Activated CD8-positive, alpha-beta memory T cell treated with anti-CD3 and anti-CD28 coated beads for 1 hour (primary cell): ENCODE results near the gene TRAP1.

Source experiments
- DNase-seq, 2 donors: peaks; one replicate each; pipeline ENCODE4 v3.0.0-alpha.2; 2020; ENCODE audit warnings: low read depth in 1 of 2; ENCODE audit errors: extremely low read depth in 1 of 2

Gene TRAP1

DNA sequence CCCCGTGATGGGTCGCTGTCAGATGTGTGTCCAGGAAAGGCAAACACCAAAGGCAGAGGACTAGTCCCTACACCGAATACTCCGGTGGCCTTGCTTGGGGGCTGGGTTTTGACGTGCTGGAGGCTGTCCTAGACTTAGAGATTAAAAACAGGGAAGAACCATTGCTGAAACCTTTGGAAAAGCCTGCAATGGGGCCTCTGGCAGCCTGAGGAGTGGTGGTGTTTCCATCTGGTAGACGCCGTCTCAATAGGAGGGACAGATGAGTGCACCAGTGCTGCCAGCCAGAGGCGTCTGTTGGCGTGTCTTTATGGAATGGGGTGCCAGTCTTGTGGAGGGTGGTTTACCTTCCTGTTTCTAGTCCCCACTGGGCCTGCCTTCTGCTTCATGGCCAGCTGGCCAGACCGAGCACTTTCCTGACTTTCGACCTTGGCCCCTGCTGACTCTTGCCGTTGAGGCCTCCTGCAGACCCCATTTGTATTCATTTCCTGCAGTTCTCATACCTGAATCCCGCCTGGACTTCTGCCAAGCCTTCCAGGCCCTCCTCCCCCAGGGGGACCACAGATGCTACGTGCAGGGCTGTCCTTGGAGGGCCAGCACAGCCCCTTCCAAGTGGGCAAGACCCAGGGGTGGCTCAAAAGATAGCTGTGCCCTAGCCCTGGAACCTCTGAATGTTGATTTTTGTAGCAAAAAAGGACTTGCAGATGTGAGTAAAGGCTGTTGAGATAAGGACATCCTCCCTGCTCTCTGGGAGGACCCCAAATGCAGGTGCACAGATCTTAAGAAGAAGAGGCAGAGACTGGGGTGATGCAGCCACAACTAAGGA, 64.7 kb downstream of the TRAP1 start:
- DNase-seq = no peak

- no peak for DNase-seq
Observed at GRCh38 chr16:3651461-3652372, 65.6 kb downstream of the TRAP1 start.

DNA sequence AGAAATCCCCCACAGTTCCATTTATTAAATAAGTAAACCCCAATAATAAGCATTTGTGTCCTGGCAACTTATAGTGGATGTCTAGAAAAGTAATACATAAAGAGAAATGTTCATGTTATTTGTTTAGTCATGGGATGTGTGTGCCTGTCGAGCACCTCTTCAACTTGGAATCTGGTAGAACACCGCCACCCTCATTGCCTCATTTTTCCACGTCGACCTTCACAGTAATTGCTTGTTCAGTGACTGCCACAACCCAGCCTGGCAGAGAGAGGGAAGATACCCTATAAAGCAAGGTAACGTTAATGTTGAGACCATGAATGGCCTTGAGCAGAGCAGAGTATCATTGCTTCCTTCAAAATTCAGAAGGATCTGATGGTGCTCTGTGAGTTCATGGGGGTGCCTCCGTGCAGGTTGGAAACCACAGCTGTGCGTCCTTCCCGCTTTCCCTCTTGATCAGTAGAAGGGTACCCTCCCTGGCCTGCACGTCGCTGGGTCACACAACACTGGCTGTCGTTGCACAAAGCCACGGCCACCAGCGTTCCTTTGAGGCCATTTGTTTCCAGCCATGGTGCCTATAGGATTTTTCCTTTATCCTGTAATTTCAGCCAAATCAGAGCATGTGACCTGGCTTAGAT, 66.6 kb downstream of the TRAP1 start:
- no peak for DNase-seq

DNA sequence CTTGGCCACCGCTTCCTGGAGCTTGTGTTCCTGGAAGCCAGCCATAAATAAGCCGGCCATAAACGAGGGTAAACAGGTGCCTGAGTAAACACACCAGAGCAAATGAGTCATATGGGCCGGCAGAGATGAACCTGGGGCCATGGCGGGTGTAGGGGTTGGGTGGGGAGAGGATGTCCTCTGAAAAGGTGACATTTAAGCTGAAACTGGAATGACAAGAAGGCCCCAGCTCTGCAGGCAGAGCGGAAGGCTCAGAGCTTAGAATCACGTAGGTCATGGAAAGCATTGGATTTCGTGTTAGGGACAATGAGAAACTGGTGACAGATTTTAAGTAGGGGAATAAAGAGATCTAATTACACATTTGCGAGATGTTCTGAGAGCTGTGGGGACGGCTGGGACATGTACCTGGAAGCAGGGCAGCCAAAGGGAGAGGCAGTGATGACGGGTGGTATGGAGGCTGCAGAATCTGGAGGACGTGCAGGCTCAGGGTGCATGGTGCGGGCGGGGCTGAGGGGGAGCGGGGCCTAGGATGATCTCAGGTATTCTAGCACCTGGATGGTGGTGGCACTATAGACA, 70.9 kb downstream of the TRAP1 start:
- no peak for DNase-seq

GRCh38 chr16:3645504-3646347, 71.6 kb downstream of the TRAP1 start:
- no peak for DNase-seq

DNA sequence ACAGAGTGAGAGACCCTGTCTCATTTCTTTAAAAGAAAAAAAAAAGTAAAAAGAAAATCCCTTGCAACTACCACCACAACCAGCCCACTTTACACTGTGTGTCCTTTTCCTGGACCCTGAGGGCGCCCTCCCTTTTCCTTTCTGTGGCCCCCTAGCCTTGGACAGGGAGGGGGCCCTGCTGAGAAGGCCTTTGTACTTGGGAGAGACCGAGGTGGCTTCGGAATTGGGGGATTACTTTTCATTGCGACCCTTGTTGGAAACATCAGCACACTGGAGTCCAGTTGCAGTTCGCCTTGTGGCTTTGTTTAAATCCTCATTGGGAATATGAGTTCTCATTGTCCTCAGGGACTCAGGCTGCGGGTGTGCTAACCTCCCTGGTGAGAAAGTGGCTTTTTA, 72.2 kb downstream of the TRAP1 start:
- no peak for DNase-seq

DNA sequence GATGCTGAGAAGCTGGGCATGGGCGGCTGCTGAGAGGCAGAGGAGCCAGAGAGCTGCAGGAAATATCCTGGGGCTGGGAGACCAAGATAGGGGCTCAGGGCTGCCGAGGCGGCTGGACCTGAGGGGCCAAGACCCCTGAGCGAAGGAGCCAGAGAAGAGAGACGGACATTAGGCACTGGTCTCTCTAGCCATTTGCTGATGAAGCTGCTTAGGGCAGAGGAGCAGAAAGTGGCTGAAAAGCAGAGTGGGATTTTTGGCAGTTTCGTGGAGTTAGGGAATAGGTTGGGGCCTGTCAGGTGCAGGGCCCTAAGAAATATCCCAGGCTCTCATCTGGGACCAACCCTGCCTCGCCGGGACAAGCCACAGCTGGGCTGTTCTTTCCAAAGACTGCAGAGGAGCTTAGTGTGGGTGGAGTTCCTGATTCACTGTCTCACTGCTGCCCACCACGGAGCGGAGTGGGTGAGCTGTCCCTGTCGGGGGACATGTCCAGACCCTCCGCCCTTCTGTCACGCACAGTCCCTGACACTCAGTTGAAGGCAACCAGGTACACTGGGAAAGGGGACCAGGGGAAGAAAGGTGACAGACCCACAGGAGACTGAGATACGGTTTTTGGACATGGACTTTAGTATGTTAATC, 74.1 kb downstream of the TRAP1 start:
- no peak for DNase-seq

DNA sequence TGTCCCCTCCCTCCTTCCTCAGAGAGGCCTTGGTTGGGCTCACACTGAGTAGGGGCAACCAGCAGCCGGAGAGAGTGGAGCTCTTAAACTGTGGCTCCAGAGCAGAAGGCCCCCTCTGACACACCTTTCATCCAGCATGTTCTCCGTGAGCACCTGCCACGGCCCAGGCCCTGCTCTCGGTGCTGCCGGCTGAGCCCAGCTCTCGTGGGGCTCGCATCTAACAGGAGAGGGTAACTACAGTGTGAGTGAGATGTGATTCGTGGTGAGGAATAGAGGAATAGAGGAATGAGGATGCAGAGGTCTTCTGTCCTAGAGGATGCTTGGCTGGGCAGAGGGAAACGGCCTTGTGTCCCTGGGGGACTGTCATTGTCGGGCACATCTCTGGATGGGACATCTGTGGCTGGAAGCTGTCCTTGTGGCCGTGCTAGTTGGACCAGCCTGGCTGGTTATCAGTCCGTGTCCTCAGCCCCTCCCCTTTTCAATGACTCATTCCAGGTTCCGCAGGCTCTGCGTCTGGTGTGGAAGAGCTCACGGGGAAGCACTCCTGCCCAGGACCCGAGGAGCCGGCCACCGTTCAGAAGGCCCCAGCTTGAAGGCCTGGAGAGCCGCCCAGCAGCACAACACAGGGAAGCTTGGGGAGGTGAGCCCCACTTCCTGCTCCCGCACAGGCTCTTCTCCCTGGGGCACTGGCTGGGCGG, 74.8 kb downstream of the TRAP1 start:
- DNase-seq = no peak

DNA sequence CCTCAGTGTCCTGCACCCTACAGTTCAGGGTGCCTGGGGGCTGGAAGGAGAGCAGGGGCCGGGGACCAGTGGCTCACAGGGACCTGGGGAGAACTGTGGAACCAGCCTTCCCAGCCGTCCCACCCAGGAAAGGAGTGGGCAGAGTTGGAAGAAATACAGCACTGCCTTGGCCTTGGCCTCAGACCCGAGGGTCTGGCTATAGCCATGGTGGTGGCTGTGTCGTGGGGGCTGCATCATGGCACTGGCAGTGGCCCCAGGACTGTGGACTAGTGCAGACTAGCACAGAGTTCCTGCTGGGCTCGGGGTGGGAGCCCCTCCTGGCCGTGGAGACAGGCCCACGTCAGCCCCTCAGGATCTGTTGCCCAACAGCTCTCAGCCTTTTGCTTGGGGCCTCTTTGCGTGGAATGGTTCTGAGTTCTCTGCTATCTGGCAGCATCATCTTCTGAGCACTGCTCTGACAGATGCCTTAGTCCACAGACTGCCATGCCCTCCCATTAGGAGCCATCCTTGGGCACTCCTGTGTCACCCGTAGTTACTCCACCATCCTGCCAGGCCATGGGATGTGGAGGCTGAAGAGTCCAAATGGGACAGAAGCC, 75.4 kb downstream of the TRAP1 start:
- DNase-seq = no peak

DNA sequence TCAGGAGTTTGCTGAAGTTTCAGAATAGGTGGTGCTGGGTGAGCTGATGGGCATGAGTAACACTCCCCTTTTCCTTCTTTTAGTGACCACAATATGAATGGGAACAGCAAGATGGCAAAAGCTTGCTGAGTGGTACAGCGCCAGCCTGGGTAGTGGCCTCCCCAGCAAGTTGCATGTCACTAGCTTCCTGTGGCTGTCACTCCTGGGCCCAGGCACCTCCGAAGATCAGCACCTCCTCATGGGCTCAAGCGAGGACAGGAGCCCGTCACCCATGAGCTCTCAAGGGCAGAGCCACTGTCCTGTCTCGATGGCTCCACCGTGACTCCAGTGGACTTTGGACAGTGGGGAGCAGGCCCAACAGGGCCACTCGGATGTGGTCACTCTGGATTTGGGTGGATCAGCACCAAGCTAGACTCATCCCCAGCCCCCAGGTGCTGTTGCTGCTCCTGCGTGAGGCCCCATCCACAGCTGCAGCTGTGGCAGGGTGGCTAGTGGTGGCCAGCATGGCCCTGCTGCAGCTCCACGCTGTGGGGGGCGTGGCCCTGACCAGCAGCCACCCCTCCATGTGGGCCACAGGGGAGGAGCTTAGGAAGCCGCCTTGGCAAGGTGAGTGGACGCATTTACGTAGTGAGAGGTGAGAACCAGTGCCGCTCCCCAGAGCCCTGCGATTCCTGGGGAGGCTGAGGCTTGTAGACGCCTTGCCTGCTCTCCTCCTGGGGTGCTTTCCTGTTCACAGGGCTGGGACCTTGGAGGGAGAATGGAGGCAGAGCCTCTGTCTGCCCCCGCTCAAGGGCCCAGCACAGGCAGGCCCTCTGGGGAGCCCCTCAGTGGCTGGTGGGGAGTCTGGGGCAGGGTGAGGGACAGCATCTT, 76.5 kb downstream of the TRAP1 start:
- DNase-seq = no peak

DNA sequence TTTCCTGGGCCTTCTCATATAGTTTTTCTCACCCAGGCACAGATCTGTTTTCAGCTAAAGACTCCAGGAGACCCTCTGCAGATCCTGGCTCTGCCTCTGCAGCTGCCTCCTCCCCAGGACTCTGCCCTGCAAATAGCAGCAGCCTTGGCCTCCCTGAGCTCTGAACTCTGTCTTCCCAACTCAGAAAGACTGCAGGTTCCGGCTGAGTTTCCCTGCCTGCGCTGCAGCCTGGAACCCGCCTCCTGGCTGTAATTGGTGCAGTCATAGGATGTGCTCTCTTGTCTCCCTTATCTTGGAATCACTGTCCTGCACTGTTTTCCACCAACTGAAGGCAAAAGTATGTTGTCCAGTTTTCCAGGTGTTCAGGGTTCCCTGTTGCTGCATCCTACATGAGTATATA, 77.1 kb downstream of the TRAP1 start:
- DNase-seq = no peak

- no peak for DNase-seq
Observed at GRCh38 chr16:3638916-3639644, 78.2 kb downstream of the TRAP1 start.

DNA sequence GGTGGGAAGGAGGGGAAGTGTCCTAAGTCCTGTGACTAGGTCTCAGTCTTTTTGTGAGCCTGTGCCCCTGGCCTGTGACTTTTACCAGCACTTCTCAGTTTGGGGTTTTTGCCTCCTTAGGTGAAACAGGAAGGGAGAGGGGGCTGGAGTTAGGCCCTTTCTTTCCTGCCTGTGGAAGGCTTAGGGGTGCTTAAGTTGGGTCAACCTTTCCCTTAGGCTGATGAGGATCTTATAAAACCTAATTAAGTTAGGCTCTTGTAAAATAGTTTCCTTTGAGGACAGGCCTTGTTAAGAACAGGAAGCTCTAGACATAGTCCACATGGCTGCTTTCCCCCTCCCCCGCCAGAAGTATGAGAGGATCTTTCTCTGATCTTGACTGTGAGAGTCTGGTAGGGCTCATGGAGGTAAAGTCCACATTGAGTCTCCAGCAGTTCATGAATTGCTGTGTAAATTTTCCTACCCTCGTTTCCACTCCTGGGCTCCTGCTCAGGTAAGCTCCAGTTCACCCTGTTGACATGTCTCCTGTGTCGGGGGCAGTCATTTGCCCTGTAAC, 79.9 kb downstream of the TRAP1 start:
- no peak for DNase-seq

GRCh38 chr16:3625911-3626732, 91.2 kb downstream of the TRAP1 start:
- DNase-seq = no peak

GRCh38 chr16:3625331-3625730, 92.0 kb downstream of the TRAP1 start:
- no peak for DNase-seq

DNA sequence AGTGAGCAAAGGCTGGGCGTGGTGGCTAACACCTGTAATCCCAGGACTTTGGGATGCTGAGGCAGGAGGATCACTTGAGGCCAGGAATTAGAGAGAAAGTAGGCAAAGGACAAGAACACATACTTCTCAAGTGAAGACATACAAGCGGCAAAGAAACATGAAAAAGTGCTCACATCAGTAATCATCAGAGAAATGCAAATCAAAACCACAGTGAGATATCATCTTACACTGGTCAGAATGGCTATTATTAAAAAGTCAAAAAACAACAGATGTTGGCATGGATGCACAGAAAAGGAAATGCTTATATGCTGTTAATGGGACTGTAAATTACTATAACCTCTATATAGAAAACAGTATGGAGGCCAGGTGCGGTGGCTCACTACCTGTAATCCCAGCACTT, 93.7 kb downstream of the TRAP1 start:
- no peak for DNase-seq
